ENCODE results near the gene MARS2. TPM values are rescaled to one million over a fixed set of nuclear protein-coding genes. Genes with fewer than 3 reads are reported as not detected.
A peak's percentile ranks its signal among the peaks of the same experiment; 100 is the strongest.
"Not testable (repeated sequence)": the region's sequence is repeated elsewhere in the genome, so short reads cannot be mapped to it uniquely, and the experiment has no call there.

The MARS2 gene
- total and polyA plus RNA-seq, 9 donors: 2.4 to 4.9 (median 3.6) TPM

DNA sequence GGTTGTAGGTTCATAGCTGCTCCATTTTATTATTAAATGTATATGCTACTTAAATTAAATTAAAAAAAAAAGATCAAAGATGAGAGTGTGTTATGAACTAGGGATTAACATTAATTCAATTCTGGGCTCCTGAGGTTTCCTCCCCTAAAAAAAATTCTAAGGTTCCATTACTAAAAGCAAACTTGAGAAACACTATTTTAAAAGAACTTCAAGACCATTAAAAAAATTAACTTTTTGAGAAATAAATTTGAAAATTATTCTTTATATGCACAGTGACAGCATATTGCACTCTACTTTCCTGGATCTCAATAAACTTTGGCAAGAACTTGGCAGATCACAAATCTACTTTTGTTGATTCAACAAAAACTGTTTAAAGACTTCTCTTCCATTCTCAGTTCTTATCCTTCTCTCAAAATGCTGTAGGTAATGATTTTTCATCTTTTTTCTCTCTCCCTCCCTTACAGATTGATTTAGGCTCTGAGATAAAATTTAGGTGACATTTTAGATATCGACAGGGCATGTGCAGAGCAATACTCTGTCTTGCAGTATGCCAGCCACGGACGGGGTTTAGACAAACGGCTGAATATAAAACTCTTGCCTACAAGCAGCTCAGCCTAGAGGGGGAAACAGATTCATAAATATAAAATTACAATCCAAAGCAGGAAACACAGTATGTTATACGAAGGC, 592 bp upstream of the MARS2 start:
- H3K36me3 ChIP-seq (ENCODE audit: control insufficient read depth, insufficient read depth, low read length): no peaks in the 10 kb centered on the region
- H3K4me1 ChIP-seq (ENCODE audit: control insufficient read depth, insufficient read depth, low read length): peaks cover 15% of the 10 kb centered on the region
- H3K27me3 ChIP-seq (ENCODE audit: control insufficient read depth, insufficient read depth, low read length): no peaks in the 10 kb centered on the region
- H3K4me3 ChIP-seq (ENCODE audit: low read length): peak overlapping the region; percentile 65
- peak overlapping the region; percentile 94 for H3K27ac ChIP-seq (ENCODE audit: low read length)
- H3K9me3 ChIP-seq (replicated peaks; ENCODE audit: control insufficient read depth, low read depth, low read length): no peaks in the 10 kb centered on the region
- DNase-seq: no peak
- no CpG with 5 or more reads among the region's 5 CpGs for WGBS (ENCODE audit: insufficient coverage)

DNA sequence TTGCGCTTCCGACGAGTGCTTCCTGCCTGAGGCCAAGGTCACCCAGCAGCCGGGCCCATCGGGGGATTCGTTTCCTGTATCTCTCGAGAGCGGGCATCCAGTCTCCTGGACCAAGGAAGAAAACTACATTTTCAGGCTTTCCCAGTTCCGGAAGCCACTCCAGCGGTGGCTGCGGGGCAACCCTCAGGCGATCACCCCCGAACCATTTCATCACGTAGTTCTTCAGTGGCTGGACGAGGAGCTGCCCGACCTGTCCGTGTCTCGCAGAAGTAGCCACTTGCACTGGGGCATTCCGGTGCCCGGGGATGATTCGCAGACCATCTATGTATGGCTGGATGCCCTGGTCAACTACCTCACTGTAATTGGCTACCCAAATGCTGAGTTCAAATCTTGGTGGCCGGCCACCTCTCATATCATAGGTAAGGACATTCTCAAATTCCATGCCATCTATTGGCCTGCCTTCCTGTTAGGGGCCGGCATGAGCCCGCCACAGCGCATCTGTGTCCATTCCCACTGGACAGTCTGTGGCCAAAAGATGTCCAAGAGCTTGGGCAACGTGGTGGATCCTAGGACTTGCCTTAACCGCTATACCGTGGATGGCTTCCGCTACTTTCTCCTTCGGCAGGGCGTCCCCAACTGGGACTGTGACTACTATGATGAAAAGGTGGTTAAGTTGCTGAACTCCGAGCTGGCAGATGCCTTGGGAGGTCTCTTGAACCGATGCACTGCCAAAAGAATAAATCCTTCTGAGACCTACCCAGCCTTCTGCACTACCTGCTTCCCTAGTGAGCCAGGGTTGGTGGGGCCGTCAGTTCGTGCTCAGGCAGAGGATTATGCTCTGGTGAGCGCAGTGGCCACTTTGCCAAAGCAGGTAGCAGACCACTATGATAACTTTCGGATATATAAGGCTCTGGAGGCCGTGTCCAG, 1.0 kb downstream of the MARS2 start:
- no peaks in the 10 kb centered on the region for H3K27me3 ChIP-seq (ENCODE audit: control insufficient read depth, insufficient read depth, low read length)
- peak; percentile 24 for DNase-seq
- H3K4me1 ChIP-seq (ENCODE audit: control insufficient read depth, insufficient read depth, low read length): peaks cover 15% of the 10 kb centered on the region
- no peaks in the 10 kb centered on the region for H3K36me3 ChIP-seq (ENCODE audit: control insufficient read depth, insufficient read depth, low read length)
- H3K9me3 ChIP-seq (replicated peaks; ENCODE audit: control insufficient read depth, low read depth, low read length): no peaks in the 10 kb centered on the region
- peak overlapping the region; percentile 80 for H3K4me3 ChIP-seq (ENCODE audit: low read length)
- WGBS (ENCODE audit: insufficient coverage): 7% methylated on average over 29 of the region's 38 CpGs
- H3K27ac ChIP-seq (ENCODE audit: low read length): no peak overlapping the region

GRCh38 chr2:197706839-197707207, 1.7 kb downstream of the MARS2 start:
- no peak for DNase-seq
- peaks cover 15% of the 10 kb centered on the region for H3K4me1 ChIP-seq (ENCODE audit: control insufficient read depth, insufficient read depth, low read length)
- 36% methylated on average over 3 of the region's 5 CpGs for WGBS (ENCODE audit: insufficient coverage)
- H3K36me3 ChIP-seq (ENCODE audit: control insufficient read depth, insufficient read depth, low read length): no peaks in the 10 kb centered on the region
- H3K27me3 ChIP-seq (ENCODE audit: control insufficient read depth, insufficient read depth, low read length): no peaks in the 10 kb centered on the region
- peak overlapping the region; percentile 80 for H3K4me3 ChIP-seq (ENCODE audit: low read length)
- H3K9me3 ChIP-seq (replicated peaks; ENCODE audit: control insufficient read depth, low read depth, low read length): no peaks in the 10 kb centered on the region
- no peak overlapping the region for H3K27ac ChIP-seq (ENCODE audit: low read length)

DNA sequence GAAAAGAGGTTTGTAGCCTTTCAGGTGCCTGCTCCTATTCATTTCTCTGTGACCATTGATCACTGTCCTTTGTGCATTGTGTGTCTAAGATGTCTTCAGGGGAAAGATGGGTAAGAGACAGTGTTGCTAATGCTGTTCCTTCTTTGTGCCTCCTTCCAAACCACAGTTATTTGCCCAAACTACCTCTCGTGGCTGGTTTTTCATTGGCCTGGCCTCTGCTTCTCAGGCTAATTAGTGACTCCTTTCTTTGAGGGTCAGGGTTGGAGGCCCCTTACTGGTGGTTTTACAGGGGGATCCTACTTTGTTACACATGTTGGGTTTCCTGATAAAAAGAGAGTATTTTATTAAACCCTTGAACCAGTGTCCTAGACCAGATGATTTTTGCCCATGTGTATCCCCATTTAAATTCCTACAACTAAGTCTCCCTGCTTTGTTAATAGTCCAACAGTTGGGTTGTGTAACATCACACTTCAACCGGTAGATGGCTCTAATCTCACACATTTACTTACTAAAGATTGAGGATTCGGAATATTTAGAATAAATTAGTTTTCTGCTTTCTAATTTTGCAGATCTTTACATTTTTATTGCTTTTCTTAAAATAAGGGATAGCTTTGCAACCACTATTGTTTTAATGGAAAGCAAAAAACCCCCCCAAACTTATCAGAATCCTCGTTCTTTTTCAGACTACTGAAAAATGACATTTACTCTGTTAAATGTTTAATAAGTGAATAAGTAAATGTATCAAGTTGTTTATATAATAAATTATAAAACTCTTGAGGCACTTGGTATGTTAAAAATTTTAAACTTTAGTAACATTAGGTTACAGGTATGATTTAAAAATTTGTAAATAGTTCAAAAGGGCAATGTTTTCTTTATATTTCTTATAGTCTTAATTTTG, 2.4 kb downstream of the MARS2 start:
- WGBS (ENCODE audit: insufficient coverage): no CpG with 5 or more reads among the region's 4 CpGs

GRCh38 chr2:197708331-197708730, 3.2 kb downstream of the MARS2 start:
- H3K27ac ChIP-seq (ENCODE audit: low read length): no peak overlapping the region
- DNase-seq: no peak
- no peaks in the 10 kb centered on the region for H3K9me3 ChIP-seq (replicated peaks; ENCODE audit: control insufficient read depth, low read depth, low read length)
- H3K36me3 ChIP-seq (ENCODE audit: control insufficient read depth, insufficient read depth, low read length): no peaks in the 10 kb centered on the region
- peaks cover 15% of the 10 kb centered on the region for H3K4me1 ChIP-seq (ENCODE audit: control insufficient read depth, insufficient read depth, low read length)
- WGBS (ENCODE audit: insufficient coverage): no CpG with 5 or more reads among the region's 2 CpGs
- H3K27me3 ChIP-seq (ENCODE audit: control insufficient read depth, insufficient read depth, low read length): no peaks in the 10 kb centered on the region
- H3K4me3 ChIP-seq (ENCODE audit: low read length): no peak overlapping the region

More for the DNA sequence above, 2.4 kb downstream of the MARS2 start:
- no peak overlapping the region for H3K4me3 ChIP-seq (ENCODE audit: low read length)
- peaks cover 15% of the 10 kb centered on the region for H3K4me1 ChIP-seq (ENCODE audit: control insufficient read depth, insufficient read depth, low read length)
- H3K9me3 ChIP-seq (replicated peaks; ENCODE audit: control insufficient read depth, low read depth, low read length): no peaks in the 10 kb centered on the region
- peak; percentile 47 for DNase-seq
- H3K27me3 ChIP-seq (ENCODE audit: control insufficient read depth, insufficient read depth, low read length): no peaks in the 10 kb centered on the region
- H3K36me3 ChIP-seq (ENCODE audit: control insufficient read depth, insufficient read depth, low read length): no peaks in the 10 kb centered on the region
- H3K27ac ChIP-seq (ENCODE audit: low read length): no peak overlapping the region

DNA sequence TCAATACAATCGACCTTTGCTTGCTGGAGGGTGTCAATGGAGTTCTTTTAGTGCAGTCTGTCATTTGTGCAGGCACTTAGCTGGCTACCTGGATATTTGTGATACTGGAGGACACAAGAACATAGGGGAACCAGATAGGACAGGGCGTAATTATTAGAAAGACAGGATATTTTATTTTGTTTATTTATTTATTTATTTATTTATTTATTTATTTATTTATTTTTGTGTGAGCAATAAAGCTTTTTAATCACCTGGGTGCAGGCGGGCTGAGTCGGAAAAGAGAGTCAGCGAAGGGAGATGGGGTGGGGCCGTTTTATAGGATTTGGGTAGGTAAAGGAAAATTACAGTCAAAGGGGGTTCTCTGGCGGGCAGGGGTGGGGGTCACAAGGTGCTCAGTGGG, 4.0 kb downstream of the MARS2 start:
- H3K36me3 ChIP-seq (ENCODE audit: control insufficient read depth, insufficient read depth, low read length); H3K27me3 ChIP-seq (ENCODE audit: control insufficient read depth, insufficient read depth, low read length); H3K9me3 ChIP-seq (replicated peaks; ENCODE audit: control insufficient read depth, low read depth, low read length); H3K4me3 ChIP-seq (ENCODE audit: low read length); H3K27ac ChIP-seq (ENCODE audit: low read length); DNase-seq: not testable (repeated sequence)
- peaks cover 15% of the 10 kb centered on the region for H3K4me1 ChIP-seq (ENCODE audit: control insufficient read depth, insufficient read depth, low read length)
- 93% methylated on average over 6 of the region's 7 CpGs for WGBS (ENCODE audit: insufficient coverage)

DNA sequence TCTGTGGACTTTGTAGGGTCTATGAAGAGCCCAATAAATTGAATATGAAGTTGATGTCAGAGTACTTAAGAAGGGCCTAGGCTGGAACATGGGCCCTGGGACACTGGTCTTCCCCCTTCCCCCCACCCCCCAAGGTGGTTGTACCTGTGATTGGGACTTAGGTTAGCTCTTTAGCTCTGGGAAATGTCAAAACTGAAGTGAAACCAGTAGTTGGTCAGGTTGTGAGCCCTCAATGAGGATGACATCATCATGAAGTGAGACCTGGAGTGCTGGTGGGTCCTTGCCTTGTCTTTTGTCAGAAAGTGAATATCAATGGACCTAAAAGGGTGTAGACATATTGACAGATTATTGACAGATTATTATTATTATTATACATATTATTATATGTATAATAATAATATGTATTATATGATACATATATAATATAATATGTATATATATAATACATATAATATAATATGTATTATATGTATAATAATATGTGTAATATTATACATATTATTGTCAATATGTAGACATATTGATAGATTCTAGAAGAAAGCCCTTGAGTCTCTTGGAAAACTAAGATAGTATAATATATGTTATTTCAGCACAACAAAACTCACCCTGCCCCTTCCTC, 5.4 kb downstream of the MARS2 start:
- H3K27ac ChIP-seq (ENCODE audit: low read length): no peak overlapping the region
- no peak overlapping the region for H3K4me3 ChIP-seq (ENCODE audit: low read length)
- no peaks in the 10 kb centered on the region for H3K36me3 ChIP-seq (ENCODE audit: control insufficient read depth, insufficient read depth, low read length)
- no peak for DNase-seq
- H3K27me3 ChIP-seq (ENCODE audit: control insufficient read depth, insufficient read depth, low read length): no peaks in the 10 kb centered on the region
- peaks cover 15% of the 10 kb centered on the region for H3K4me1 ChIP-seq (ENCODE audit: control insufficient read depth, insufficient read depth, low read length)
- no peaks in the 10 kb centered on the region for H3K9me3 ChIP-seq (replicated peaks; ENCODE audit: control insufficient read depth, low read depth, low read length)

- Histone ChIP-seq H3K27me3 (ENCODE audit: control insufficient read depth, insufficient read depth, low read length) (no peaks in the 10 kb centered on the region), H3K36me3 (ENCODE audit: control insufficient read depth, insufficient read depth, low read length) (no peaks in the 10 kb centered on the region), H3K27ac (ENCODE audit: low read length) (no peak overlapping the region), H3K4me3 (ENCODE audit: low read length) (no peak overlapping the region), H3K4me1 (ENCODE audit: control insufficient read depth, insufficient read depth, low read length) (peaks cover 8% of the 10 kb centered on the region), H3K9me3 (replicated peaks; ENCODE audit: control insufficient read depth, low read depth, low read length) (no peaks in the 10 kb centered on the region)
- no peak for DNase-seq
Observed at GRCh38 chr2:197711578-197711977, 6.4 kb downstream of the MARS2 start.

GRCh38 chr2:197713271-197713670, 8.1 kb downstream of the MARS2 start:
- H3K36me3 ChIP-seq (ENCODE audit: control insufficient read depth, insufficient read depth, low read length): no peaks in the 10 kb centered on the region
- H3K27ac ChIP-seq (ENCODE audit: low read length): no peak overlapping the region
- no peak for DNase-seq
- H3K4me1 ChIP-seq (ENCODE audit: control insufficient read depth, insufficient read depth, low read length): no peaks in the 10 kb centered on the region
- no peak overlapping the region for H3K4me3 ChIP-seq (ENCODE audit: low read length)
- H3K9me3 ChIP-seq (replicated peaks; ENCODE audit: control insufficient read depth, low read depth, low read length): no peaks in the 10 kb centered on the region
- no peaks in the 10 kb centered on the region for H3K27me3 ChIP-seq (ENCODE audit: control insufficient read depth, insufficient read depth, low read length)
- no CpG with 5 or more reads among the region's 3 CpGs for WGBS (ENCODE audit: insufficient coverage)
